K562 (cell line): ENCODE results near the gene COX4I2. TPM values are rescaled to one million over a fixed set of nuclear protein-coding genes. Genes with fewer than 3 reads are reported as not detected.

ENCODE experiments used
- BHLHE40 ChIP-seq: IDR thresholded peaks from 2 replicates; pipeline ENCODE4 v1.6.1; 2011; ENCODE audit warnings: low read length, improper control_type of control experiment
- CBFA2T3 ChIP-seq: fragments of 450-650 bp; IDR thresholded peaks from 2 replicates; pipeline ENCODE4 v1.6.1; 2017
- CCAR2 ChIP-seq: fragments of 200-400 bp; formaldehyde crosslinking; IDR thresholded peaks from 2 replicates; pipeline ENCODE4 v1.6.1; 2017; ENCODE audit warnings: mild to moderate bottlenecking, low read depth, low read length
- DPF2 ChIP-seq: fragments of 450-650 bp; IDR thresholded peaks from 2 replicates; pipeline ENCODE4 v1.6.1; 2016
- EP400 ChIP-seq: fragments of 450-650 bp; IDR thresholded peaks from 2 replicates; pipeline ENCODE4 v1.6.1; 2017; ENCODE audit warnings: antibody characterized with exemption, mild to moderate bottlenecking, moderate library complexity
- JUND ChIP-seq, 2 experiments: IDR thresholded peaks; 2 replicates in 1 of 2; 3 replicates in 1 of 2; pipeline ENCODE4 v1.6.1; 2011; ENCODE audit warnings: borderline replicate concordance in 2 of 2, low read depth in 2 of 2, low read length in 2 of 2, improper control_type of control experiment in 1 of 2, missing biosample characterization in 1 of 2, missing genetic modification characterization in 1 of 2, missing genetic modification reagents in 1 of 2
- MAFF ChIP-seq: IDR thresholded peaks from 2 replicates; pipeline ENCODE4 v1.6.1; 2012; ENCODE audit warnings: low read length, improper control_type of control experiment
- RCOR1 ChIP-seq, 2 experiments: IDR thresholded peaks; 2 replicates each; pipeline ENCODE4 v1.6.1; 2012; ENCODE audit warnings: low read depth in 2 of 2, low read length in 2 of 2, borderline replicate concordance in 1 of 2, improper control_type of control experiment in 1 of 2
- SMARCE1 ChIP-seq: fragments of 450-650 bp; IDR thresholded peaks from 2 replicates; pipeline ENCODE4 v1.7.1; 2016; ENCODE audit warnings: mild to moderate bottlenecking
- SNIP1 ChIP-seq: fragments of 450-650 bp; IDR thresholded peaks from 2 replicates; pipeline ENCODE4 v1.7.1; 2017; ENCODE audit warnings: low read depth, mild to moderate bottlenecking
- TAF9B ChIP-seq: fragments of 450-650 bp; IDR thresholded peaks from 2 replicates; pipeline ENCODE4 v1.6.1; 2018; ENCODE audit warnings: mild to moderate bottlenecking; ENCODE audit not compliant: partially characterized antibody
- TAL1 ChIP-seq: fragments of 450-650 bp; IDR thresholded peaks from 2 replicates; pipeline ENCODE4 v1.6.1; 2016; ENCODE audit warnings: mild to moderate bottlenecking
- TSC22D4 ChIP-seq: fragments of 450-650 bp; IDR thresholded peaks from 2 replicates; pipeline ENCODE4 v1.6.1; 2016; ENCODE audit warnings: missing genetic modification characterization, missing biosample characterization, control low read depth
- U2AF2 ChIP-seq: fragments of 200-400 bp; formaldehyde crosslinking; optimal IDR thresholded peaks from 2 replicates; pipeline ENCODE3; 2017; ENCODE audit warnings: low read depth, mild to moderate bottlenecking, low read length
- ZNF121 ChIP-seq: sonication (generic); formaldehyde crosslinking; conservative IDR thresholded peaks from 2 replicates; pipeline ENCODE4 v1.8.0; 2022; ENCODE audit warnings: missing genetic modification reagents
- ZNF184 ChIP-seq: sonication (generic); formaldehyde crosslinking; IDR thresholded peaks from 2 replicates; pipeline ENCODE4 v1.5.0; 2020; ENCODE audit warnings: missing genetic modification reagents
- polyA plus RNA-seq, 8 experiments: library from polyadenylated mRNA; depleted of rRNA in 4 of 8; stranded (reverse) in 5 of 8; unstranded in 3 of 8; fragments of >200 nt; fragmentation: Nextera tagmentation in 2 of 8; fragmentation: Illumina TruSeq in 1 of 8; extraction: Ambion mirVana in 2 of 8; extraction: Trizol in 1 of 8; gene quantifications; 2 replicates each; pipeline versions ENCODE4 v1.2.1 to v1.2.3, GENCODE V29; 2011 to 2014; ENCODE audit warnings: inconsistent platforms in 1 of 8, missing spikeins in 1 of 8
- total RNA-seq, 7 experiments: library from RNA; depleted of rRNA in 6 of 7; stranded (reverse); fragments of >200 nt in 6 of 7; fragmentation: Illumina TruSeq in 2 of 7; extraction: Trizol in 2 of 7; gene quantifications; 2 replicates each; pipeline versions ENCODE4 v1.2.1 to v1.2.3, GENCODE V29; 2011 to 2021; ENCODE audit warnings: low replicate concordance in 1 of 7
- TF ChIP-seq, protein P1 (sequence below), 2 experiments: fragments of 450-650 bp in 1 of 2; sonication (generic) in 1 of 2; formaldehyde crosslinking in 1 of 2; IDR thresholded peaks in 1 of 2; conservative IDR thresholded peaks in 1 of 2; 2 replicates each; pipeline versions ENCODE4 v1.6.1 to v1.8.1; 2016 to 2023; ENCODE audit warnings: mild to moderate bottlenecking in 2 of 2, moderate library complexity in 2 of 2, inconsistent platforms in 1 of 2, missing genetic modification reagents in 1 of 2
- TF ChIP-seq, protein P2 (sequence below): sonication (generic); formaldehyde crosslinking; IDR thresholded peaks from 2 replicates; pipeline ENCODE4 v1.8.1; 2023; ENCODE audit warnings: mild to moderate bottlenecking, missing genetic modification reagents
- TF ChIP-seq, protein P3 (sequence below): sonication (generic); formaldehyde crosslinking; IDR thresholded peaks from 2 replicates; pipeline ENCODE4 v1.8.0; 2022; ENCODE audit warnings: missing genetic modification reagents, mild to moderate bottlenecking, moderate library complexity, borderline replicate concordance
- TF ChIP-seq, protein P4 (sequence below): fragments of 450-650 bp; IDR thresholded peaks from 2 replicates; pipeline ENCODE4 v1.6.1; 2016; ENCODE audit warnings: low read depth, mild to moderate bottlenecking, moderate library complexity
- TF ChIP-seq, protein P5 (sequence below): IDR thresholded peaks from 2 replicates; pipeline ENCODE4 v1.6.1; 2016; ENCODE audit warnings: missing genetic modification characterization, missing compliant biosample characterization

The COX4I2 gene
- total and polyA plus RNA-seq, 9 of the 15 experiments (the other 6 are each of a cell fraction or from before 2014, with no cell fraction given) = not detected

DNA sequence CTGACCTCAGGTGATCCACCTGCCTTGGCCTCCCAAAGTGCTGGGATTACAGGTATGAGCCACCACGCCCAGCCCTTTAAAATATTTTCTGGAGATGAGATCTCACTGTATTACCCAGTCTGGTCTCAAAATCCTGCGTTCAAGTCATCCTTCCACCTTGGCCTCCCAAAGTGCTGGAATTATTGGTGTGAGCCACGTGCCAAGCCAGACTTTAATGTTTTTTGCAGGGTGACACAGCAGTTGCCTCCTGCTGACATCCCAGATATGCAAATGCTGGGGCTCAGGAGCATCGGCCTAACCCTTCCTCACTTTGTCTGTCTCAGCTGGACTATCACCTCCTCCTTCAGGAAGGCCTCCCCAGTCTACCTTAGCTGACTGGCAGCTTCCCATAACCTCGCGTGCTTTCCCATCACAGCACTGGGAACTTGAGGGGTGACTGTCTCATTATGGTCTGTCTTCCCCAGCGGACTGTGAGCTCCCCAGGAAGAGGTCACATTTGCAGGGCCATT is 46.9 kb upstream of the COX4I2 start (continued):
- no peak for TF ChIP-seq SNIP1
- peak in 1 of 2 experiments; percentile 74; a peak in 1 of 4 replicates for TF ChIP-seq RCOR1 (IDR thresholded peaks at IDR 0.05; ENCODE audit: borderline replicate concordance in 1 of 2, low read depth in 2 of 2, low read length in 2 of 2)
- TF ChIP-seq, protein P1, sequence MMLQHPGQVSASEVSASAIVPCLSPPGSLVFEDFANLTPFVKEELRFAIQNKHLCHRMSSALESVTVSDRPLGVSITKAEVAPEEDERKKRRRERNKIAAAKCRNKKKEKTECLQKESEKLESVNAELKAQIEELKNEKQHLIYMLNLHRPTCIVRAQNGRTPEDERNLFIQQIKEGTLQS (IDR thresholded peaks at IDR 0.05) = no peak; the same call in 1 of the 2 replicates
- TF ChIP-seq, protein P1 (CRISPR knock-in tag; conservative IDR thresholded peaks at IDR 0.05) = 0 out of 2 replicates have a peak, but pooled peaks have one; percentile 49
- 0 out of 2 replicates have a peak, but pooled peaks have one; percentile 58 for TF ChIP-seq EP400
- TF ChIP-seq TAL1 = no peak
- no peak for TF ChIP-seq CCAR2
- peak; percentile 17; the same call in 1 of the 2 replicates for TF ChIP-seq JUND (IDR thresholded peaks at IDR 0.05; ENCODE audit: borderline replicate concordance, low read depth, low read length)
- peak; percentile 39; the same call in 1 of the 3 replicates for TF ChIP-seq JUND (tag; IDR thresholded peaks at IDR 0.05; ENCODE audit: borderline replicate concordance, low read depth, low read length)
- no peak for TF ChIP-seq ZNF184 (CRISPR knock-in tag)
- TF ChIP-seq U2AF2 = no peak
- TF ChIP-seq, protein P2, sequence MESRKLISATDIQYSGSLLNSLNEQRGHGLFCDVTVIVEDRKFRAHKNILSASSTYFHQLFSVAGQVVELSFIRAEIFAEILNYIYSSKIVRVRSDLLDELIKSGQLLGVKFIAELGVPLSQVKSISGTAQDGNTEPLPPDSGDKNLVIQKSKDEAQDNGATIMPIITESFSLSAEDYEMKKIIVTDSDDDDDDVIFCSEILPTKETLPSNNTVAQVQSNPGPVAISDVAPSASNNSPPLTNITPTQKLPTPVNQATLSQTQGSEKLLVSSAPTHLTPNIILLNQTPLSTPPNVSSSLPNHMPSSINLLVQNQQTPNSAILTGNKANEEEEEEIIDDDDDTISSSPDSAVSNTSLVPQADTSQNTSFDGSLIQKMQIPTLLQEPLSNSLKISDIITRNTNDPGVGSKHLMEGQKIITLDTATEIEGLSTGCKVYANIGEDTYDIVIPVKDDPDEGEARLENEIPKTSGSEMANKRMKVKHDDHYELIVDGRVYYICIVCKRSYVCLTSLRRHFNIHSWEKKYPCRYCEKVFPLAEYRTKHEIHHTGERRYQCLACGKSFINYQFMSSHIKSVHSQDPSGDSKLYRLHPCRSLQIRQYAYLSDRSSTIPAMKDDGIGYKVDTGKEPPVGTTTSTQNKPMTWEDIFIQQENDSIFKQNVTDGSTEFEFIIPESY (CRISPR knock-in tag) = 0 out of 2 replicates have a peak, but pooled peaks have one; percentile 14
- TF ChIP-seq DPF2 = peak; percentile 55
- peak; percentile 91 for TF ChIP-seq BHLHE40
- TF ChIP-seq ZNF121 = no peak
- TF ChIP-seq, protein P3, sequence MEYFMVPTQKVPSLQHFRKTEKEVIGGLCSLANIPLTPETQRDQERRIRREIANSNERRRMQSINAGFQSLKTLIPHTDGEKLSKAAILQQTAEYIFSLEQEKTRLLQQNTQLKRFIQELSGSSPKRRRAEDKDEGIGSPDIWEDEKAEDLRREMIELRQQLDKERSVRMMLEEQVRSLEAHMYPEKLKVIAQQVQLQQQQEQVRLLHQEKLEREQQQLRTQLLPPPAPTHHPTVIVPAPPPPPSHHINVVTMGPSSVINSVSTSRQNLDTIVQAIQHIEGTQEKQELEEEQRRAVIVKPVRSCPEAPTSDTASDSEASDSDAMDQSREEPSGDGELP (CRISPR knock-in tag) = peak; percentile 72; the same call in 1 of the 2 replicates
- peak; percentile 43; the same call in 1 of the 2 replicates for TF ChIP-seq CBFA2T3
- TF ChIP-seq, protein P4, sequence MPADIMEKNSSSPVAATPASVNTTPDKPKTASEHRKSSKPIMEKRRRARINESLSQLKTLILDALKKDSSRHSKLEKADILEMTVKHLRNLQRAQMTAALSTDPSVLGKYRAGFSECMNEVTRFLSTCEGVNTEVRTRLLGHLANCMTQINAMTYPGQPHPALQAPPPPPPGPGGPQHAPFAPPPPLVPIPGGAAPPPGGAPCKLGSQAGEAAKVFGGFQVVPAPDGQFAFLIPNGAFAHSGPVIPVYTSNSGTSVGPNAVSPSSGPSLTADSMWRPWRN = peak; percentile 76
- TF ChIP-seq TSC22D4 (tag) = no peak
- TF ChIP-seq, protein P5, sequence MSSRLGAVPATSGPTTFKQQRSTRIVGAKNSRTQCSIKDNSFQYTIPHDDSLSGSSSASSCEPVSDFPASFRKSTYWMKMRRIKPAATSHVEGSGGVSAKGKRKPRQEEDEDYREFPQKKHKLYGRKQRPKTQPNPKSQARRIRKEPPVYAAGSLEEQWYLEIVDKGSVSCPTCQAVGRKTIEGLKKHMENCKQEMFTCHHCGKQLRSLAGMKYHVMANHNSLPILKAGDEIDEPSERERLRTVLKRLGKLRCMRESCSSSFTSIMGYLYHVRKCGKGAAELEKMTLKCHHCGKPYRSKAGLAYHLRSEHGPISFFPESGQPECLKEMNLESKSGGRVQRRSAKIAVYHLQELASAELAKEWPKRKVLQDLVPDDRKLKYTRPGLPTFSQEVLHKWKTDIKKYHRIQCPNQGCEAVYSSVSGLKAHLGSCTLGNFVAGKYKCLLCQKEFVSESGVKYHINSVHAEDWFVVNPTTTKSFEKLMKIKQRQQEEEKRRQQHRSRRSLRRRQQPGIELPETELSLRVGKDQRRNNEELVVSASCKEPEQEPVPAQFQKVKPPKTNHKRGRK = no peak
- TF ChIP-seq SMARCE1 = 0 out of 2 replicates have a peak, but pooled peaks have one; percentile 30
- TF ChIP-seq MAFF = peak; percentile 82; the same call in 1 of the 2 replicates
- peak; percentile 38 for TF ChIP-seq TAF9B
